Mammary epithelial cell (primary cell): ENCODE results near the gene FDXR.

Experiments used
- EZH2 ChIP-seq: IDR thresholded peaks from 2 replicates; pipeline ENCODE4 v1.6.1; 2012; ENCODE audit warnings: low read length, inconsistent platforms, borderline replicate concordance
- TF ChIP-seq, protein P1 (sequence below), 2 donors: IDR thresholded peaks in 1 of 2; conservative IDR thresholded peaks in 1 of 2; 2 replicates each; pipeline ENCODE4 v1.5.1; 2011 to 2012; ENCODE audit warnings: inconsistent platforms in 2 of 2, low read length in 2 of 2, mild to moderate bottlenecking in 2 of 2, control low read depth in 1 of 2, low read depth in 1 of 2; ENCODE audit not compliant: insufficient read depth in 1 of 2; ENCODE audit errors: extremely low read depth in 1 of 2

DNA sequence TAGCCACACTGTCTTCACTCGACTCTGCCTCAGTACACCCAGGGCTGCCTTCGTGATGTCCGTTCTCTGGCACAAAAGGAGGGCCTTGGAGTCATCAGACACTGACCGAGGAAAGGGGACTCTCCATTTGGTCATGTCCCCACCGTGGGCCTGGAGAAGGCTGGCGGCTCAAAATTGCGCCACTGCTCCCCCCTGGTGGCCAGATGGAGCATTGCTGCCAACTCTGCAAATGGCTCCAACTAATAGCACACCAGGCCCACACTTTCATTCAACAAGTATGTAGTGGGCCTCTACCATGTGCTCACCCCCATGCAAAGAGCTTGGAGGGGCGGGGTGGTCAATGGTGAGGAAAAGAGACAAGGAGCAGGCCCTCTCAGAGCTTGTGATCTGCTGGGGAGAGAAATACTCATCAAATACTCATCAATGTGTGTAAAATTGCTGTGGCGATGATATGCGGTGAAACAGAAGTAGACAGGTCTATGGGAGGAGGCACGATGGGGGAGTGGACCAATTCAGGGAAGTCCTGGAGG, 7.9 kb downstream of the FDXR start:
- no peak for TF ChIP-seq EZH2
- TF ChIP-seq, protein P1, sequence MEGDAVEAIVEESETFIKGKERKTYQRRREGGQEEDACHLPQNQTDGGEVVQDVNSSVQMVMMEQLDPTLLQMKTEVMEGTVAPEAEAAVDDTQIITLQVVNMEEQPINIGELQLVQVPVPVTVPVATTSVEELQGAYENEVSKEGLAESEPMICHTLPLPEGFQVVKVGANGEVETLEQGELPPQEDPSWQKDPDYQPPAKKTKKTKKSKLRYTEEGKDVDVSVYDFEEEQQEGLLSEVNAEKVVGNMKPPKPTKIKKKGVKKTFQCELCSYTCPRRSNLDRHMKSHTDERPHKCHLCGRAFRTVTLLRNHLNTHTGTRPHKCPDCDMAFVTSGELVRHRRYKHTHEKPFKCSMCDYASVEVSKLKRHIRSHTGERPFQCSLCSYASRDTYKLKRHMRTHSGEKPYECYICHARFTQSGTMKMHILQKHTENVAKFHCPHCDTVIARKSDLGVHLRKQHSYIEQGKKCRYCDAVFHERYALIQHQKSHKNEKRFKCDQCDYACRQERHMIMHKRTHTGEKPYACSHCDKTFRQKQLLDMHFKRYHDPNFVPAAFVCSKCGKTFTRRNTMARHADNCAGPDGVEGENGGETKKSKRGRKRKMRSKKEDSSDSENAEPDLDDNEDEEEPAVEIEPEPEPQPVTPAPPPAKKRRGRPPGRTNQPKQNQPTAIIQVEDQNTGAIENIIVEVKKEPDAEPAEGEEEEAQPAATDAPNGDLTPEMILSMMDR (conservative IDR thresholded peaks at IDR 0.05 in 1 of 2, IDR thresholded peaks at IDR 0.05 in 1 of 2; ENCODE audit: extremely low read depth in 1 of 2, insufficient read depth in 1 of 2, low read depth in 1 of 2, low read length in 2 of 2): peak; percentile 96
